WTC11 (cell line): ENCODE data around the gene MAP4K4. TPM values are rescaled to one million over a fixed set of nuclear protein-coding genes. Genes with fewer than 3 reads are reported as not detected.
"Not testable (repeated sequence)": the region's sequence is repeated elsewhere in the genome, so short reads cannot be mapped to it uniquely, and the experiment has no call there.

Experiments used
- ATAC-seq: fragments of 200-7000 bp; cut with Tn5 transposase; 2 replicates; pipeline ENCODE4 v1.10.0; 2021; ENCODE audit warnings: mild to moderate bottlenecking, moderate library complexity
- CTCF ChIA-PET: fragments of 300-600 bp; sonication (Branson Sonifier 250); formaldehyde crosslinking; loops from one replicate; lab custom pipeline; 2021; ENCODE audit warnings: antibody characterized with exemption; lab: Charles Lee
- POLR2A ChIA-PET: fragments of 350-600 bp; sonication (Branson Sonifier 250); formaldehyde crosslinking; loops from one replicate; lab custom pipeline; 2021; ENCODE audit warnings: antibody characterized with exemption; lab: Charles Lee
- DNase-seq: peaks from one replicate; pipeline ENCODE4 v3.0.0; 2021; ENCODE audit warnings: low spot score
- H3K27ac Mint-ChIP-seq: 2 replicates; pipeline ENCODE4 v1.8.0; 2021; ENCODE audit warnings: mixed read lengths
- H3K27me3 Mint-ChIP-seq: 2 replicates; pipeline ENCODE4 v1.8.0; 2021; ENCODE audit warnings: low read depth, mild to moderate bottlenecking, moderate library complexity, mixed read lengths
- H3K36me3 Mint-ChIP-seq: 2 replicates; pipeline ENCODE4 v1.8.0; 2021; ENCODE audit warnings: mixed read lengths
- H3K4me1 Mint-ChIP-seq: 2 replicates; pipeline ENCODE4 v1.8.0; 2022; ENCODE audit warnings: mixed read lengths
- H3K4me3 Mint-ChIP-seq: 2 replicates; pipeline ENCODE4 v1.8.0; 2021; ENCODE audit warnings: mild to moderate bottlenecking, moderate library complexity, mixed read lengths
- H3K9me3 Mint-ChIP-seq: 2 replicates; pipeline ENCODE4 v1.8.0; 2021; ENCODE audit warnings: mixed read lengths
- AFF4 ChIP-seq: sonication (generic); formaldehyde crosslinking; IDR thresholded peaks from 2 replicates; pipeline ENCODE4 v1.8.1; 2023; ENCODE audit warnings: mild to moderate bottlenecking, missing genetic modification reagents, borderline replicate concordance
- AR ChIP-seq: fragments of 250-450 bp; sonication (Bioruptor Pico); IDR thresholded peaks from 2 replicates; pipeline ENCODE4 v1.9.0; 2021; ENCODE audit warnings: mild to moderate bottlenecking
- ATF1 ChIP-seq: sonication (generic); formaldehyde crosslinking; IDR thresholded peaks from 2 replicates; pipeline ENCODE4 v1.8.1; 2023; ENCODE audit warnings: mild to moderate bottlenecking, moderate library complexity, missing genetic modification reagents
- CBFB ChIP-seq: sonication (generic); formaldehyde crosslinking; IDR thresholded peaks from 2 replicates; pipeline ENCODE4 v1.8.1; 2022; ENCODE audit warnings: mild to moderate bottlenecking, low read depth, missing genetic modification reagents
- MAX ChIP-seq: sonication (generic); formaldehyde crosslinking; IDR thresholded peaks from 2 replicates; pipeline ENCODE4 v1.8.0; 2022; ENCODE audit warnings: mild to moderate bottlenecking, missing genetic modification reagents
- NR2C2 ChIP-seq: sonication (generic); formaldehyde crosslinking; IDR thresholded peaks from 2 replicates; pipeline ENCODE4 v1.8.0; 2022; ENCODE audit warnings: mild to moderate bottlenecking, missing genetic modification reagents
- OVOL2 ChIP-seq: fragments of 250-450 bp; sonication (Bioruptor Pico); IDR thresholded peaks from 2 replicates; pipeline ENCODE4 v1.9.0; 2021; ENCODE audit warnings: mild to moderate bottlenecking, borderline replicate concordance
- SMAD4 ChIP-seq: sonication (generic); formaldehyde crosslinking; IDR thresholded peaks from 2 replicates; pipeline ENCODE4 v1.8.0; 2022; ENCODE audit warnings: mild to moderate bottlenecking, missing genetic modification reagents
- TEAD4 ChIP-seq: sonication (generic); formaldehyde crosslinking; IDR thresholded peaks from 2 replicates; pipeline ENCODE4 v1.8.0; 2022; ENCODE audit warnings: mild to moderate bottlenecking, missing genetic modification reagents
- ZBTB21 ChIP-seq: sonication (generic); formaldehyde crosslinking; IDR thresholded peaks from 2 replicates; pipeline ENCODE4 v1.8.1; 2023; ENCODE audit warnings: mild to moderate bottlenecking, missing genetic modification reagents, borderline replicate concordance
- ZBTB43 ChIP-seq: sonication (generic); formaldehyde crosslinking; IDR thresholded peaks from 2 replicates; pipeline ENCODE4 v1.8.1; 2023; ENCODE audit warnings: mild to moderate bottlenecking, missing genetic modification reagents
- ZNF138 ChIP-seq: sonication (generic); formaldehyde crosslinking; conservative IDR thresholded peaks from 2 replicates; pipeline ENCODE4 v1.8.1; 2022; ENCODE audit warnings: mild to moderate bottlenecking, moderate library complexity, missing genetic modification reagents
- ZNF263 ChIP-seq: sonication (generic); formaldehyde crosslinking; IDR thresholded peaks from 2 replicates; pipeline ENCODE4 v1.8.1; 2022; ENCODE audit warnings: low read depth, mild to moderate bottlenecking, moderate library complexity, missing genetic modification reagents
- ZNF317 ChIP-seq: sonication (generic); formaldehyde crosslinking; IDR thresholded peaks from 2 replicates; pipeline ENCODE4 v1.8.1; 2023; ENCODE audit warnings: low read depth, mild to moderate bottlenecking, moderate library complexity, missing genetic modification reagents, borderline replicate concordance
- ZNF512 ChIP-seq: sonication (generic); formaldehyde crosslinking; IDR thresholded peaks from 2 replicates; pipeline ENCODE4 v1.8.1; 2022; ENCODE audit warnings: missing genetic modification reagents, borderline replicate concordance
- ZSCAN18 ChIP-seq: fragments of 250-450 bp; sonication (Bioruptor Pico); IDR thresholded peaks from 2 replicates; pipeline ENCODE4 v2.1.2; 2022; ENCODE audit warnings: mild to moderate bottlenecking, moderate library complexity
- total RNA-seq: library from RNA; stranded (reverse); gene quantifications from 3 replicates; pipeline ENCODE4 v1.2.3, GENCODE V29; 2021

The MAP4K4 gene
- total RNA-seq, 1 experiment from 2014 or later = 112 TPM

GRCh38 chr2:101921953-101922325 lies 224.4 kb downstream of the MAP4K4 start:
- Mint-ChIP-seq H3K9me3 (peaks cover 52% of the 10 kb centered on the region), H3K27me3 (peaks cover 7% of the 10 kb centered on the region; the same call in 1 of the 2 replicates), H3K27ac (no peak overlapping the region), H3K36me3 (peaks cover 47% of the 10 kb centered on the region), H3K4me1 (no peaks in the 10 kb centered on the region), H3K4me3 (no peak overlapping the region)
- DNase-seq (no peak), ATAC-seq (no peak)
- ChIA-PET POLR2A (no interaction called here), CTCF (no interaction called here)
- no peak for TF ChIP-seq OVOL2 (CRISPR knock-in tag)
- no peak for TF ChIP-seq AFF4
- no peak for TF ChIP-seq ZBTB21 (CRISPR knock-in tag)
- TF ChIP-seq NR2C2 (CRISPR knock-in tag) = no peak
- TF ChIP-seq MAX (CRISPR knock-in tag) = no peak
- no peak for TF ChIP-seq ZBTB43
- TF ChIP-seq ZNF263 (CRISPR knock-in tag) = no peak
- TF ChIP-seq ZNF317 (CRISPR knock-in tag) = no peak
- no peak for TF ChIP-seq SMAD4 (CRISPR knock-in tag)
- no peak for TF ChIP-seq TEAD4 (CRISPR knock-in tag)
- no peak for TF ChIP-seq ZNF512
- no peak for TF ChIP-seq ZNF138 (CRISPR knock-in tag)
- no peak for TF ChIP-seq CBFB (CRISPR knock-in tag)
- no peak for TF ChIP-seq ZSCAN18 (CRISPR knock-in tag)
- no peak for TF ChIP-seq ATF1
- no peak for TF ChIP-seq AR (CRISPR knock-in tag)

GRCh38 chr2:101924311-101924710 lies 226.8 kb downstream of the MAP4K4 start:
- ATAC-seq, H3K4me3 Mint-ChIP-seq, POLR2A ChIA-PET, H3K4me1 Mint-ChIP-seq, H3K27me3 Mint-ChIP-seq, DNase-seq, CTCF ChIA-PET, H3K27ac Mint-ChIP-seq: not testable (repeated sequence)
- H3K9me3 Mint-ChIP-seq = peaks cover 65% of the 10 kb centered on the region
- H3K36me3 Mint-ChIP-seq = peaks cover 59% of the 10 kb centered on the region
